Measurements from ENCODE around the gene CAPRIN2.

DNA sequence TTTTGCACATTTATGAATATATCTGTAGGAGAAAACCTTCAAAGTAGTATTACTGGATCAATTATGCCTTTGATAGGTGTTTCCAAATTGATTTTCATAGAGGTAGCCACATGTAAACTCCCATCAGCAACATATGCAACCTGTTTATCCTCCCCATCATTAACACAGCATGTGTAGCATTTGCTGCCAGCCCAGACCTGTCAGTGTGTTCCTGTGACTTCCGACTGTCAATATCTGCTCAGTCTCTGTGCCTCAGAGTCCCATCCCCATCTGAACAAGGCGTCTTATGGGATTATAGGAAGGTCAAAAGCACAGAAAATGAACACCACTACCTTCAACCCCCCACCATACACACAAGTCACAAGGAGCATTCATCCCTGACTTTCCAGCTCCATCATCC is 9.5 kb upstream of the CAPRIN2 start:
- TF ChIP-seq POLR2AphosphoS5 (IDR thresholded peaks at IDR 0.05) (no peak), POLR2A (IDR thresholded peaks at IDR 0.05) (no peak)
- TF ChIP-seq, protein P1, sequence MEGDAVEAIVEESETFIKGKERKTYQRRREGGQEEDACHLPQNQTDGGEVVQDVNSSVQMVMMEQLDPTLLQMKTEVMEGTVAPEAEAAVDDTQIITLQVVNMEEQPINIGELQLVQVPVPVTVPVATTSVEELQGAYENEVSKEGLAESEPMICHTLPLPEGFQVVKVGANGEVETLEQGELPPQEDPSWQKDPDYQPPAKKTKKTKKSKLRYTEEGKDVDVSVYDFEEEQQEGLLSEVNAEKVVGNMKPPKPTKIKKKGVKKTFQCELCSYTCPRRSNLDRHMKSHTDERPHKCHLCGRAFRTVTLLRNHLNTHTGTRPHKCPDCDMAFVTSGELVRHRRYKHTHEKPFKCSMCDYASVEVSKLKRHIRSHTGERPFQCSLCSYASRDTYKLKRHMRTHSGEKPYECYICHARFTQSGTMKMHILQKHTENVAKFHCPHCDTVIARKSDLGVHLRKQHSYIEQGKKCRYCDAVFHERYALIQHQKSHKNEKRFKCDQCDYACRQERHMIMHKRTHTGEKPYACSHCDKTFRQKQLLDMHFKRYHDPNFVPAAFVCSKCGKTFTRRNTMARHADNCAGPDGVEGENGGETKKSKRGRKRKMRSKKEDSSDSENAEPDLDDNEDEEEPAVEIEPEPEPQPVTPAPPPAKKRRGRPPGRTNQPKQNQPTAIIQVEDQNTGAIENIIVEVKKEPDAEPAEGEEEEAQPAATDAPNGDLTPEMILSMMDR (IDR thresholded peaks at IDR 0.05), result no peak
